Measurements from ENCODE around the gene SLC12A5.
A peak's percentile ranks its signal among the peaks of the same experiment; 100 is the strongest.

Gene SLC12A5

DNA sequence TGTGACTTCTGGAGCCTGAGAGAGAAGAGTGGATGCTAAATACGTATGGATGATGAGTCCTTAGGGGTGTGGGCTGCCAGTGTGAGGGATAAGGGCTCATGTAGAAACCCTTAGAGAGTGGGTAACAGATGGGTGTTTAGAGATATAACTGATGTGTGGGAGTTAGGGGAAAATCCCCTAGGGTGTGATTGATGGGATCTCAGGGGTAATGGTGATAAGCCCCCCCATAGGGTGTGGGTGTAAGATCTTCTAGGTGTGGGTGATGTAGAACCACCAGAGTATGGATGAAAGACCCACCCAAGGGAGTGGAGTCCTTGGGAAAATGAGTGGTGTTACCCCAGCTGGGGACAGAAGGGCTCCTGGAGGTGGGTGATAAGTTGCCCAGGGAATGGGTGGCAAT, 26.3 kb downstream of the SLC12A5 start:
- no peak for DNase-seq (ENCODE audit: low spot score)
- TF ChIP-seq, protein P1, sequence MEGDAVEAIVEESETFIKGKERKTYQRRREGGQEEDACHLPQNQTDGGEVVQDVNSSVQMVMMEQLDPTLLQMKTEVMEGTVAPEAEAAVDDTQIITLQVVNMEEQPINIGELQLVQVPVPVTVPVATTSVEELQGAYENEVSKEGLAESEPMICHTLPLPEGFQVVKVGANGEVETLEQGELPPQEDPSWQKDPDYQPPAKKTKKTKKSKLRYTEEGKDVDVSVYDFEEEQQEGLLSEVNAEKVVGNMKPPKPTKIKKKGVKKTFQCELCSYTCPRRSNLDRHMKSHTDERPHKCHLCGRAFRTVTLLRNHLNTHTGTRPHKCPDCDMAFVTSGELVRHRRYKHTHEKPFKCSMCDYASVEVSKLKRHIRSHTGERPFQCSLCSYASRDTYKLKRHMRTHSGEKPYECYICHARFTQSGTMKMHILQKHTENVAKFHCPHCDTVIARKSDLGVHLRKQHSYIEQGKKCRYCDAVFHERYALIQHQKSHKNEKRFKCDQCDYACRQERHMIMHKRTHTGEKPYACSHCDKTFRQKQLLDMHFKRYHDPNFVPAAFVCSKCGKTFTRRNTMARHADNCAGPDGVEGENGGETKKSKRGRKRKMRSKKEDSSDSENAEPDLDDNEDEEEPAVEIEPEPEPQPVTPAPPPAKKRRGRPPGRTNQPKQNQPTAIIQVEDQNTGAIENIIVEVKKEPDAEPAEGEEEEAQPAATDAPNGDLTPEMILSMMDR (IDR thresholded peaks at IDR 0.05; ENCODE audit: extremely low read depth, missing control alignments) = no peak

DNA sequence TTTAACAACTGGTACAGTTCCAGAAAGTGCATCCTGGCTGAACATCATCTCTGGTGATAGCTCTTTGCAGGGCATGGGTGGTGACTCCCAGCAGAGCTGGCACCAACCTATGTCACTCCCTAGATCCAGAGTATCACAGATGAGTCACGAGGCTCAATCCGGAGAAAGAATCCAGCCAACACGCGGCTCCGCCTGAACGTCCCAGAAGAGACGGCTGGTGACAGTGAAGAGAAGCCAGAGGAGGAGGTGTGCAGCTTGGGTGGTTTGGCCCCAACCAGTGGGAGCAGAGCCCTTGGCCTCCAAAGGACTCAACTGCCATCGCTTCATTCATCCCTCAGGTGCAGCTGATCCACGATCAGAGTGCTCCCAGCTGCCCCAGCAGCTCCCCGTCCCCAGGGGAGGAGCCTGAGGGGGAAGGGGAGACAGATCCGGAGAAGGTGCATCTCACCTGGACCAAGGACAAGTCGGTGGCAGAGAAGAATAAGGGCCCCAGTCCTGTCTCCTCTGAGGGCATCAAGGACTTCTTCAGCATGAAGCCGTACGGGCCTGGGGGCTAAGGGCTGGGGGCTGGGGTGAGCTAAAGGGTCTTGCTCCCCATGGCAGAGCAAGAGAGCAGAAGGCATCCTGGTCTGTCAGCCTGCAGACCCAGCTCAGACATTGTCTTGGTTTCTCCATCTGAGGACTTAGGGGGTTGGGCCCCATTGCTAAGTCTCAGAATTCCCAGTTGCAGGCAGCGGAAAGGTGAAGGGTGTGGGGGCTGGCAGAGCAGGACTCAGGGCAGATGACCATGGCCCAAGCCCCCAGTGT, 27.2 kb downstream of the SLC12A5 start:
- TF ChIP-seq, protein P1 (IDR thresholded peaks at IDR 0.05; ENCODE audit: extremely low read depth, missing control alignments) = no peak
- DNase-seq (ENCODE audit: low spot score) = no peak

DNA sequence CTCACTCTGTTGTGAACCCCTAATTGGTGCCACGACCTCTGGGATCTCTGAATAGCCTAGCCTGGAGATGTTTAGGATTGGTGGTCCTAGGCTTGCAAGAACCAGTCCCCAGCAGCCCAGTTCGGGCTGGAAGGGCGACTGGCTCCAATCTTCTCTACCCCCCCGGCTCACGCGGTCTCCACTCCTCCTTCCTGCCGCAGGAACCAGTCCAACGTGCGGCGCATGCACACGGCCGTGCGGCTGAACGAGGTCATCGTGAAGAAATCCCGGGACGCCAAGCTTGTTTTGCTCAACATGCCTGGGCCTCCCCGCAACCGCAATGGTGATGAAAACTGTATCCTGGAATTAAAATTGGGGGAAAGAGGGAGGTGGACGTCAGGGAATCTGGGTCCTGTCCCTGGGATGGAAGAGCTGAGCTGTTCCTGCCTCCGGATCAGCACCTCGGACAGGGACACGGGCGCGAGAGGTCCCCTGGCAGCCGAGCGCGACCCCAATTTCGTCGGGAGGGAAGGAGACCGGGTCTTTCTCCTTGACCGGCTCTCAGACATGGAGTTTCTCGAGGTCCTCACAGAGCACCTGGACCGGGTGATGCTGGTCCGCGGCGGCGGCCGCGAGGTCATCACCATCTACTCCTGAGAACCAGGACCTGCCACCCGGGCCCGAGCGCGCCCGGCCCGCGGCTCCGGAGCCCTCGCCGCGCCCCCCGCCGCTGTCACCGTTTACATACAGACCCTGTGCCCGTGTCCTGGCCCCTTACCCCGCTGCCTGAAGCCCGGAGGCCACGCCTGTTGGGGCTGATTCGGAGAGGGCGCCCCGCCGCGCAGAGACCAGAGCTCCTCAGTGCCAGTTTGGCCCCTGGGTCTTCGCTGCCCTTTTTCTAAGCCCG, 28.2 kb downstream of the SLC12A5 start:
- peak; percentile 48 for DNase-seq (ENCODE audit: low spot score)
- TF ChIP-seq, protein P1 (IDR thresholded peaks at IDR 0.05; ENCODE audit: extremely low read depth, missing control alignments) = no peak

DNA sequence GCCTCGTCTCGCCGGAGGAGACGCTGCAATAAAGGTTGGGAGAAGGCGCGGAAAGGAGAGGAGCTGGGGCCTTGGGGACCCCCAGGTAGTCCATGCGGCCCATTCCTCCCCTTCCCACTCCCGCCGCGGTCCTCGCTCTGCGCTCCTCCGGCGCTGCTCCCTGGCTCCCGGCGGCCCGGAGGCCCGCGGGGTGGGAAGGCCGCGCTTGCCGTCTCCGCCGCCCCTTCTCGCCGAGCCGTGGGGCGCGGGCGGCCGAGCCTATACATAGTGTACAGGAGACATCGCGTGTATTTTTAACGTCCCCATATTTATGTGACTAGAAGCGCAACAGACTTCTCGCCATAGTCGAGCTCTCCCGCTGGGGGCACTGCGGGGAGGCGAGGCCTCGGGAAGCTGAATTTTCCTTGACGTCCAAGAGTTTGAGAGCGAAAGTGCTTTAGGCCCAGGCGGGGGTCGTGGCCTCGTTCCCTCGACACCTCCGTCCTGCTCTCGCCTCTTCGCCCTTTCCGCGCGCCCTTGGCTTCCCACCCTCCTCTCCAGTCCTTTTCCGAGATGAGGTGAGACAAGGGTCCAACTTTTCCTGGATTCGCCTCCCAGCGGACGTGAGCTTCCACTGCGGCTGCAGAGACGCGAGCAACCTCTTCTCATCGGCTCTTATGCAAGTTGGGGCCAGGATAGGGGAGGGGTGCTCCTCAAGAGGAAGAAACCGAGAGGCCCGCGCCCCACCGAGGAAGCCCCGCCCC, 29.0 kb downstream of the SLC12A5 start:
- peak; percentile 46 for DNase-seq (ENCODE audit: low spot score)
- TF ChIP-seq, protein P1 (IDR thresholded peaks at IDR 0.05; ENCODE audit: extremely low read depth, missing control alignments) = peak; percentile 12

DNA sequence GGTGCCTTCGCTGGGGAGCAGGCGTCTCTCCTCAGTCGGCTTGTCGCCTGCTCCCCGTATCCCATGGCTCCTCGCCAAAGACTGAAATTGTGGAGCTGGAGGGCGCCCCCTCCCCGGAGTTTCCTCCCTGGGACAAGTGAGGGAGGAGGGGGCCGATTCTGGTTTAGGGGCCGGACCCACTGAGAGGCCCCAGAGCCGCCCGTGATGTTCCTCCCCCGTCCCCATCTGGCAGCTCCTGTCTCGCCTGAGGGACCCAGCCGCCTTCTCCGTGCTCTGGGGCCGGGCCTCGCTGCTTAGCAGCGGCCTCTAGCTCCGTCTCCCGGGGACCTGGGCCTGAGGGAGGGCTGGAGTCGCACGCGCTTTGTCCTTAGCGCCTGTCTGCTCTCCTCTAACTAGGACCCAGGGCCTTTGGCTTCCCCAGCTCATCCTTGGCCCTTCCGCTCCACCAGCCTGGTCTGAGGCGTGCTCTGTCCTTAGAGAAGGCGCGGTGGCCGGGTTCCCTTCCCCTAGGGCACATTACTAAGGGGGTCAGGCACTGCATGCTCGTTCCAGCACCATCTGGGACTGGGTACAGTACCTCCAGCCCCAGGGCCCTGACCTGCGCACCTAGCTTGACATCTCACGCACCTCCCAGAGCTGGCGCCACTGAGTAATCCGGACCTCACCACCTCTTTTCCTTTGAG, 29.7 kb downstream of the SLC12A5 start:
- TF ChIP-seq, protein P1 (IDR thresholded peaks at IDR 0.05; ENCODE audit: extremely low read depth, missing control alignments) = no peak
- no peak for DNase-seq (ENCODE audit: low spot score)

DNA sequence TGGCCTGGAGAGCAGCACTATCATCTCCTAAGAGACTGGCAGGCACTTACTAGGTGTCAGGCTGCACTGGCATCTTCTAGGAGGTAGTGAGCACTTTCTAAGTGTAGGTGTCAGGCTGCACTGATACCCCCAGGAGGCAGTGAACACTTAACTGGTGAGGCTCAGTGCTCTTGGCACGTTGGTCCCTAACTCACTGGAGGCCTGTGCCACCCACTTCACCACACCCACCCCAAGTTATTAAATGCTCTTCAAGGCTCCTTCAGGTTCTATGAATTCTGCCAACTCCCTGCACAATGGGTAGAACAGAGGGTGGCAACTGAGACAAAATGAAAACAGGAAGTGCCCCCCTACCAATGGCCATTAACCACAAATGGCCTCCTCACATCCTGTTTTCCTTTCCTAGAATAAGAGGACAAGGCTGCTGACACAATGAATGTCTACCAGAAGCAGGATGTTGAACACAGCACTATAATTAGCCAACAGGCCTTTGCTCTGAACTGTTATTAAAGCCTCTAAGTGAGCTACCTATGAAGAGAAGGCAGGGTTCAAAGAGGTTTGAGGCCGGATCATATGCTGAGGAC, 31.4 kb downstream of the SLC12A5 start:
- no peak for DNase-seq (ENCODE audit: low spot score)
- TF ChIP-seq, protein P1 (IDR thresholded peaks at IDR 0.05; ENCODE audit: extremely low read depth, missing control alignments) = no peak

Measured in GM20000 (cell line).